ENCODE data around the gene TTLL11. TPM values are rescaled to one million over a fixed set of nuclear protein-coding genes. Genes with fewer than 3 reads are reported as not detected.

The TTLL11 gene
- polyA plus RNA-seq, 1 donor (not counting 4 experiments of a cell fraction or from before 2014, with no cell fraction given), result 8.0 TPM

DNA sequence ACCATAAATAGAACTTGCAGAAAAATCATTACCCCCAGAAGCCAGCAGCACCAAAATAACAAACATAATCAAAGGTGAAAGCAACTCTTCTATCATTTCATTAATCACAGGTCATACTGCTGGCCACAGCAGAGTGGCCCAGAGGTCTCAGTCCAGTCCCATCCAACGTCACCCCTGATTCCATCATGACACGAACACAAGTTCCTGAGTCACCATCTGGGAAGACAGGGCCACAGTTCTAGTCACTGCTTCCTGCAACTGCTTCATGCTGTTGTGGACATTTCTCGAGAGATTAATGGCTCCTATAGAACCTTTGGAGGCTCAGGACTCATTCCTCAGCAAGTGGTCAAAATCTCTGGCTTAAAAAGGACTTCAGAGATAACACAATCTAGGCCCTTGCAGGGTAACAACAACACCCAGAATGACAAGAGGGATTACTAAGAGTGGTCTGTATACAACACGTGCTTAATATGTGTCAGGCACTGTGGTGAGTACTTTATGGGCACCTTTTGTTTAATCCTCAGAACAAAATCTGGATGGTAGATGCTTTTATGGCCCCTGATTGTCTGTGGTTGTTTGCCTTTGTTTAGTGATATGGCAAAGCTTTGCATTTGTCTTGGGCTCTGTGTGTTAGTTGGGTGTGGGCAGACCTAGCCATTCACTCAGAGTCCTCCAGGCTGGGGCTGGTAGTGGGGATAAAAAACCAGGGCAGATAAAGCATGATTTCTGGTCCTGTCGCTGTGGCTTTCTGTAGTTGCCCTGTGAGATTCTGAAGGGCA, 257.3 kb downstream of the TTLL11 start:
- dilution Hi-C loops (cut with MboI; ENCODE audit: extremely low pct_ligation_motif_present, low sequenced_read_pairs), result no loop called here
- no peaks in the 10 kb centered on the region for H3K9me3 ChIP-seq (ENCODE audit: control insufficient read depth, low read depth, low read length)

DNA sequence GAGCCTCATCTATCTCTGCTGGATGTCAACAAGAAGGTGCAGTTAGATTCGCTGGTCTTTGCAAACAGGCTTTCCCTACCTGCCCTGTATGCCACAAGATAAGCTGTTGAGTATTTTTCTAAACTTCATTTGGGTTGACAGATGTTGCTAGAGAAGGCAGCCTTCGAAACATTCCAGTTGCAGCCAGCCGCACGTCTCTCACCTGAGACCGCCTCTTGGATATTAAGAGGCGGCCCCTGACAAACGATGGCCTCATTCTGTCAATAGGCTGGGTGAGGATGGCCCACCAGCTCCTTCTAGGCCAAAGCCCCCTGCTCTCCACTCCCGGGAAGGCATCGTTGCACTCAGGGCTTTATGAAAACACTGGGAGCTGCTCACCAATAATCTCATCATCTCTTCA, 260.0 kb downstream of the TTLL11 start:
- no peak overlapping the region for H3K9ac ChIP-seq (ENCODE audit: control insufficient read depth, extremely low read depth, insufficient read depth, low read length)
- TF ChIP-seq EZH2 (IDR thresholded peaks at IDR 0.05; ENCODE audit: low read length), result no peak
- TF ChIP-seq, protein P1, sequence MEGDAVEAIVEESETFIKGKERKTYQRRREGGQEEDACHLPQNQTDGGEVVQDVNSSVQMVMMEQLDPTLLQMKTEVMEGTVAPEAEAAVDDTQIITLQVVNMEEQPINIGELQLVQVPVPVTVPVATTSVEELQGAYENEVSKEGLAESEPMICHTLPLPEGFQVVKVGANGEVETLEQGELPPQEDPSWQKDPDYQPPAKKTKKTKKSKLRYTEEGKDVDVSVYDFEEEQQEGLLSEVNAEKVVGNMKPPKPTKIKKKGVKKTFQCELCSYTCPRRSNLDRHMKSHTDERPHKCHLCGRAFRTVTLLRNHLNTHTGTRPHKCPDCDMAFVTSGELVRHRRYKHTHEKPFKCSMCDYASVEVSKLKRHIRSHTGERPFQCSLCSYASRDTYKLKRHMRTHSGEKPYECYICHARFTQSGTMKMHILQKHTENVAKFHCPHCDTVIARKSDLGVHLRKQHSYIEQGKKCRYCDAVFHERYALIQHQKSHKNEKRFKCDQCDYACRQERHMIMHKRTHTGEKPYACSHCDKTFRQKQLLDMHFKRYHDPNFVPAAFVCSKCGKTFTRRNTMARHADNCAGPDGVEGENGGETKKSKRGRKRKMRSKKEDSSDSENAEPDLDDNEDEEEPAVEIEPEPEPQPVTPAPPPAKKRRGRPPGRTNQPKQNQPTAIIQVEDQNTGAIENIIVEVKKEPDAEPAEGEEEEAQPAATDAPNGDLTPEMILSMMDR (optimal IDR thresholded peaks at IDR 0.05 in 1 of 3, IDR thresholded peaks at IDR 0.05 in 1 of 3, conservative IDR thresholded peaks at IDR 0.05 in 1 of 3; ENCODE audit: extremely low read depth in 1 of 3, insufficient read depth in 2 of 3, low read length in 3 of 3), result no peak
- no peaks in the 10 kb centered on the region for H3K27me3 ChIP-seq (ENCODE audit: control insufficient read depth, extremely low read depth, insufficient read depth, low read length)
- DNase-seq (ENCODE audit: low read depth, low spot score) (no peak), FAIRE-seq (no peak)
- H3K4me1 ChIP-seq (ENCODE audit: control insufficient read depth, extremely low read depth, insufficient read depth, low read length), result no peaks in the 10 kb centered on the region
- dilution Hi-C loops (cut with MboI; ENCODE audit: extremely low pct_ligation_motif_present, low sequenced_read_pairs), result no loop called here
- H3K4me3 ChIP-seq (ENCODE audit: control insufficient read depth in 2 of 3, extremely low read depth in 1 of 3, insufficient read depth in 2 of 3, low read depth in 1 of 3, low read length in 3 of 3), result no peak overlapping the region
- H3K9me1 ChIP-seq (ENCODE audit: control insufficient read depth, extremely low read depth, insufficient read depth, low read length), result no peaks in the 10 kb centered on the region
- no peaks in the 10 kb centered on the region for H3K79me2 ChIP-seq (ENCODE audit: control insufficient read depth, insufficient read depth, low read length)
- no peaks in the 10 kb centered on the region for H3K9me3 ChIP-seq (ENCODE audit: control insufficient read depth, low read depth, low read length)
- H4K20me1 ChIP-seq (ENCODE audit: control insufficient read depth, extremely low read depth, insufficient read depth, low read length), result peaks cover 5% of the 10 kb centered on the region
- no peak overlapping the region for H2AFZ ChIP-seq (ENCODE audit: control insufficient read depth, low read length)
- no peak overlapping the region for H3K4me2 ChIP-seq (ENCODE audit: control insufficient read depth, extremely low read depth, insufficient read depth, low read depth, low read length)
- no peak overlapping the region for H3K27ac ChIP-seq (ENCODE audit: control insufficient read depth, insufficient read depth, low read length)
- H3K36me3 ChIP-seq (ENCODE audit: control insufficient read depth in 2 of 2, extremely low read depth in 1 of 2, insufficient read depth in 2 of 2, low read length in 2 of 2), result peaks cover 0 to 3% of the 10 kb centered on the region in 2 experiments

More for the DNA sequence above, 257.3 kb downstream of the TTLL11 start:
- Histone ChIP-seq H3K9me1 (ENCODE audit: control insufficient read depth, extremely low read depth, insufficient read depth, low read length) (no peaks in the 10 kb centered on the region), H2AFZ (ENCODE audit: control insufficient read depth, low read length) (no peak overlapping the region), H3K9ac (ENCODE audit: control insufficient read depth, extremely low read depth, insufficient read depth, low read length) (no peak overlapping the region), H3K79me2 (ENCODE audit: control insufficient read depth, insufficient read depth, low read length) (no peaks in the 10 kb centered on the region), H3K27me3 (ENCODE audit: control insufficient read depth, extremely low read depth, insufficient read depth, low read length) (no peaks in the 10 kb centered on the region), H3K4me1 (ENCODE audit: control insufficient read depth, extremely low read depth, insufficient read depth, low read length) (no peaks in the 10 kb centered on the region), H4K20me1 (ENCODE audit: control insufficient read depth, extremely low read depth, insufficient read depth, low read length) (peaks cover 5% of the 10 kb centered on the region), H3K36me3 (ENCODE audit: control insufficient read depth in 2 of 2, extremely low read depth in 1 of 2, insufficient read depth in 2 of 2, low read length in 2 of 2) (peaks cover 0 to 7% of the 10 kb centered on the region in 2 experiments), H3K4me3 (ENCODE audit: control insufficient read depth in 2 of 3, extremely low read depth in 1 of 3, insufficient read depth in 2 of 3, low read depth in 1 of 3, low read length in 3 of 3) (no peak overlapping the region), H3K4me2 (ENCODE audit: control insufficient read depth, extremely low read depth, insufficient read depth, low read depth, low read length) (no peak overlapping the region), H3K27ac (ENCODE audit: control insufficient read depth, insufficient read depth, low read length) (no peak overlapping the region)
- TF ChIP-seq, protein P1 (optimal IDR thresholded peaks at IDR 0.05 in 1 of 3, IDR thresholded peaks at IDR 0.05 in 1 of 3, conservative IDR thresholded peaks at IDR 0.05 in 1 of 3; ENCODE audit: extremely low read depth in 1 of 3, insufficient read depth in 2 of 3, low read length in 3 of 3), result no peak
- TF ChIP-seq EZH2 (IDR thresholded peaks at IDR 0.05; ENCODE audit: low read length), result no peak
- DNase-seq (ENCODE audit: low read depth, low spot score), result no peak
- FAIRE-seq, result no peak

All from keratinocyte (primary cell).